Fibroblast of lung (primary cell): ENCODE results near the gene GDPD2. TPM values are rescaled to one million over a fixed set of nuclear protein-coding genes. Genes with fewer than 3 reads are reported as not detected.

Source experiments
- DNase-seq, 2 donors: peaks; one replicate each; pipeline versions ENCODE4 v3.0.0 to v3.0.0-alpha.2; 2010; ENCODE audit warnings: low read depth in 2 of 2
- H2AFZ ChIP-seq: 2 replicates; pipeline ENCODE4 v1.5.1; 2012; ENCODE audit warnings: low read length, control low read depth, inconsistent platforms
- H3K27ac ChIP-seq: 2 replicates; pipeline ENCODE4 v1.5.1; 2011; ENCODE audit warnings: low read length, control low read depth; ENCODE audit not compliant: insufficient read depth
- H3K27me3 ChIP-seq: 2 replicates; pipeline ENCODE4 v1.5.1; 2011; ENCODE audit warnings: mild to moderate bottlenecking, low read length; ENCODE audit not compliant: control insufficient read depth, insufficient read depth
- H3K36me3 ChIP-seq: 2 replicates; pipeline ENCODE4 v1.5.1; 2011; ENCODE audit warnings: low read length; ENCODE audit not compliant: control insufficient read depth, insufficient read depth
- H3K4me1 ChIP-seq: 2 replicates; pipeline ENCODE4 v1.5.1; 2011; ENCODE audit warnings: low read length; ENCODE audit not compliant: control insufficient read depth, insufficient read depth; ENCODE audit errors: extremely low read depth
- H3K4me2 ChIP-seq: 2 replicates; pipeline ENCODE4 v1.5.1; 2011; ENCODE audit warnings: low read length, control low read depth; ENCODE audit not compliant: insufficient read depth; ENCODE audit errors: extremely low read depth
- H3K4me3 ChIP-seq, 4 experiments: fragments of 200-600 bp in 1 of 4; sonication (generic) in 1 of 4; replicated peaks in 1 of 4; 2 replicates each; pipeline ENCODE4 v1.5.1; 2011 to 2016; ENCODE audit warnings: low read length in 4 of 4, low read depth in 3 of 4, mild to moderate bottlenecking in 3 of 4, control low read depth in 2 of 4, inconsistent platforms in 1 of 4, mixed read lengths in 1 of 4; ENCODE audit not compliant: insufficient read depth in 1 of 4; ENCODE audit errors: control extremely low read depth in 1 of 4
- H3K79me2 ChIP-seq: 2 replicates; pipeline ENCODE4 v1.5.1; 2012; ENCODE audit warnings: mild to moderate bottlenecking, low read length, inconsistent platforms; ENCODE audit not compliant: control insufficient read depth, insufficient read depth
- H3K9ac ChIP-seq: 2 replicates; pipeline ENCODE4 v1.5.1; 2011; ENCODE audit warnings: mild to moderate bottlenecking, low read length, control low read depth; ENCODE audit not compliant: insufficient read depth
- H3K9me3 ChIP-seq: 2 replicates; pipeline ENCODE4 v1.5.1; 2012; ENCODE audit warnings: low read depth, low read length; ENCODE audit not compliant: control insufficient read depth, insufficient read depth
- H4K20me1 ChIP-seq: 2 replicates; pipeline ENCODE4 v1.5.1; 2011; ENCODE audit warnings: low read length; ENCODE audit not compliant: control insufficient read depth, insufficient read depth; ENCODE audit errors: extremely low read depth
- EZH2 ChIP-seq: IDR thresholded peaks from 2 replicates; pipeline ENCODE4 v1.5.1; 2012; ENCODE audit warnings: low read length, control low read depth, mild to moderate bottlenecking; ENCODE audit errors: missing control alignments
- polyA plus RNA-seq, 2 donors: library from polyadenylated mRNA; depleted of rRNA in 1 of 2; stranded (reverse) in 1 of 2; unstranded in 1 of 2; fragments of >200 nt; gene quantifications; 2 replicates each; pipeline ENCODE4 v1.2.1, GENCODE V29; 2011 to 2012; ENCODE audit warnings: missing spikeins in 1 of 2
- total RNA-seq: library from RNA; depleted of rRNA; stranded (reverse); fragments of >200 nt; gene quantifications from 2 replicates; pipeline ENCODE4 v1.2.1, GENCODE V29; 2014
- TF ChIP-seq, protein P1 (sequence below), 2 donors: IDR thresholded peaks in 1 of 2; conservative IDR thresholded peaks in 1 of 2; 1 replicate in 1 of 2; 2 replicates in 1 of 2; pipeline ENCODE4 v1.5.1; 2011 to 2012; ENCODE audit warnings: low read length in 2 of 2, control low read depth in 1 of 2, inconsistent platforms in 1 of 2, low read depth in 1 of 2, mild to moderate bottlenecking in 1 of 2

The GDPD2 gene
- total and polyA plus RNA-seq, 2 donors (not counting 1 experiment from before 2014, with no cell fraction given) = not detected

DNA sequence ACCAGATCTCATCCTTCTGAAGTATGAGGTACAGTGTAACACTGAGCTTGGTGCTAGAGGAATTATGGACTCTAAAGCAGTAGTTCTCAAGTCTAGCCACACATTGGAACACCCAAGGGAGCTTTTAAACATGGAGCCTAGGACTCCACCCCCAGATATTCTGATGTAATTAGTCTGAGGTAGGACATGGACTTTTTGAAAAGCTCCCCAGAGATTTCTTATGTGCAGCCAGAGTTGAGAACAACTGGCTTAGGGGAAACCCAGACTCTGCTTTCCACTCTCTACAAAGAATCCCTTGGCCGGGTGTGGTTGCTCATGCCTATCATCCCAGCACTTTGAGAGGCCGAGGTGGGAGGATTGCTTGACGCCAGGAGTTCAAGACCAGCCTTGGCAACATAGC lies 11.6 kb upstream of the GDPD2 start:
- H3K79me2 ChIP-seq = no peaks in the 10 kb centered on the region
- H3K27ac ChIP-seq = no peak overlapping the region
- TF ChIP-seq, protein P1, sequence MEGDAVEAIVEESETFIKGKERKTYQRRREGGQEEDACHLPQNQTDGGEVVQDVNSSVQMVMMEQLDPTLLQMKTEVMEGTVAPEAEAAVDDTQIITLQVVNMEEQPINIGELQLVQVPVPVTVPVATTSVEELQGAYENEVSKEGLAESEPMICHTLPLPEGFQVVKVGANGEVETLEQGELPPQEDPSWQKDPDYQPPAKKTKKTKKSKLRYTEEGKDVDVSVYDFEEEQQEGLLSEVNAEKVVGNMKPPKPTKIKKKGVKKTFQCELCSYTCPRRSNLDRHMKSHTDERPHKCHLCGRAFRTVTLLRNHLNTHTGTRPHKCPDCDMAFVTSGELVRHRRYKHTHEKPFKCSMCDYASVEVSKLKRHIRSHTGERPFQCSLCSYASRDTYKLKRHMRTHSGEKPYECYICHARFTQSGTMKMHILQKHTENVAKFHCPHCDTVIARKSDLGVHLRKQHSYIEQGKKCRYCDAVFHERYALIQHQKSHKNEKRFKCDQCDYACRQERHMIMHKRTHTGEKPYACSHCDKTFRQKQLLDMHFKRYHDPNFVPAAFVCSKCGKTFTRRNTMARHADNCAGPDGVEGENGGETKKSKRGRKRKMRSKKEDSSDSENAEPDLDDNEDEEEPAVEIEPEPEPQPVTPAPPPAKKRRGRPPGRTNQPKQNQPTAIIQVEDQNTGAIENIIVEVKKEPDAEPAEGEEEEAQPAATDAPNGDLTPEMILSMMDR (conservative IDR thresholded peaks at IDR 0.05 in 1 of 2, IDR thresholded peaks at IDR 0.05 in 1 of 2; ENCODE audit: low read depth in 1 of 2, low read length in 2 of 2) = no peak
- TF ChIP-seq EZH2 = no peak
- DNase-seq = no peak
- no peak overlapping the region for H3K4me2 ChIP-seq
- H3K9me3 ChIP-seq = no peaks in the 10 kb centered on the region
- H3K9ac ChIP-seq = no peak overlapping the region
- H3K4me1 ChIP-seq = no peaks in the 10 kb centered on the region
- no peaks in the 10 kb centered on the region for H3K36me3 ChIP-seq
- H4K20me1 ChIP-seq = no peaks in the 10 kb centered on the region
- H2AFZ ChIP-seq = no peak overlapping the region
- no peak overlapping the region for H3K4me3 ChIP-seq
- no peaks in the 10 kb centered on the region for H3K27me3 ChIP-seq

DNA sequence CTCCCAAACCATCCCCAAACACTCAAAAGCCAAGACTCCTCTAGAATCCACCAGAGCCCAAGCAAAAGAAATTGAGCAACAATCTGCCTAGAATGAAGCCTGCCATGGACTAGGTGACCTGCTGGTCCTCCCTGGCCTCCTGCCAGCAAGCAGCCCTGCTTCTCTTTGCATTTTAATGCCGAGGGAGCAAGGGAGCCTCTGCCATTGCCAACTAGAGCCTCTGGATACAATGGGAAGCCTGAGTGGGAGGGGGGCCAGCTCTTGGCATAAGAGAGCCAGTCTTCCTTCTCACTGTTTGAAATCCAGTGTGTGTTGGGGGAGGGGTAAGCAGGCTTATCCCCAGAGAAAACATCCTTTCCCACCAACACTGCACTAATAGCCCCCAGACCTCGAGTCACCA lies 1.5 kb upstream of the GDPD2 start:
- Histone ChIP-seq H3K4me1 (no peaks in the 10 kb centered on the region), H3K4me2 (no peak overlapping the region), H3K79me2 (no peaks in the 10 kb centered on the region), H3K4me3 (no peak overlapping the region), H3K9ac (no peak overlapping the region), H3K27ac (no peak overlapping the region), H4K20me1 (no peaks in the 10 kb centered on the region), H3K36me3 (no peaks in the 10 kb centered on the region), H3K9me3 (no peaks in the 10 kb centered on the region), H3K27me3 (no peaks in the 10 kb centered on the region), H2AFZ (no peak overlapping the region)
- TF ChIP-seq, protein P1 (conservative IDR thresholded peaks at IDR 0.05 in 1 of 2, IDR thresholded peaks at IDR 0.05 in 1 of 2; ENCODE audit: low read depth in 1 of 2, low read length in 2 of 2) = no peak
- no peak for TF ChIP-seq EZH2
- DNase-seq = no peak

DNA sequence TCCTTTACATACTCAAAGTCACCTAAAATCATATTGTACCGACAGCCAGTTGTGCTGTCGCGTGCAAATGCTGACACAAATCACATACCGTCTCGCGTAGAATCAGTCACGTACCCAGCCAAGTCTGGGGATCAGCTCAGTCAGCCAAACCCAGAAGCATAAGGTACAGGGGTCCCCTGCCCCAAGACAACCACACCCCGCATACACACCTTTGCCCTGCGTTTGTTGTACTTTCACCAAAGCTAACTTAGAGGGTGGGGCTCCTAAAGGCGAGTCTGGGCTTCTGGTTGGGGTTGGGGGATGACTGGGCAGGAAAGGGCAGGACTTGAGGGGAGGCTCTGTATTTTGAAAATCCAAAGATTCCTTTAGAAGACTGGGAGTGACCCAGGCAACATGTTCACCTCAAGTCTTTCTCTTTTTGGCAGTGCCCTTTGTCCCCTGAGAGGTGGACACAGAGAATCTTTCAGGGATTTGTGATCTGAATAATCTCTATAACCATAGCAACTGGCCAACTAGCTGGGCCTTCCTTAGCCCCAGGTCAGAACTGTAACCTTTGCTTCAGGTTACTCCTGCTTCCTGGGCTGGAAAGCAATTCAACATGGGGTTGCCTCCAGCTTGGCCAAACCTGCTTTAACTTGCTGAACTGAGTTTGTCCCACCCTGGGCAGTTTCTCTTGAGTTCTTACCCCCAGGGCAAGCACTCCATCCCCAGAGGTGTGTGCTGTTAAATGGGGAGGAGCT lies 992 bp downstream of the GDPD2 start:
- Histone ChIP-seq H3K9ac (no peak overlapping the region), H3K9me3 (no peaks in the 10 kb centered on the region), H3K4me2 (no peak overlapping the region), H4K20me1 (no peaks in the 10 kb centered on the region), H3K79me2 (no peaks in the 10 kb centered on the region), H3K4me3 (no peak overlapping the region), H3K36me3 (no peaks in the 10 kb centered on the region), H2AFZ (no peak overlapping the region), H3K27me3 (no peaks in the 10 kb centered on the region), H3K27ac (no peak overlapping the region), H3K4me1 (no peaks in the 10 kb centered on the region)
- no peak for TF ChIP-seq EZH2
- TF ChIP-seq, protein P1 (conservative IDR thresholded peaks at IDR 0.05 in 1 of 2, IDR thresholded peaks at IDR 0.05 in 1 of 2; ENCODE audit: low read depth in 1 of 2, low read length in 2 of 2) = no peak
- DNase-seq = no peak
